Measurements from ENCODE around the gene CCL7.

DNA sequence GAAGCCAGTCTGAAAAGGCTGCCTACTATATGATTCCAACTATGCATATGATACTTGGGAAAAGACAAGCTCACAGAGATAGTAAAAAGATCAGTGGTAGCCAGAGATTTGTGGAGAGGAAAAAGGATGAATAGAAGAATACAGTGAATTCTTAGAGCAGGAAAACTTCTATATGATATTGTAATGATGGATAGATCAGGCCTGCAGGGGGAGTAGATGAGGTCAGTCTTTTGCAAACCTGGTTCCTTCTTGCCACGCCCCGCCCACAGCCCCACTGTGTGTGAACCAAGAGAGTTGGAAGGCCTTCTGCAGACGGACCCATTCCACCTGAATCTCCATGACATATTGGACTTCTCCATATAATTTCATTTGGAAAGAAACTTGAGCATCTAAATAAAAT, 48.5 kb downstream of the CCL7 start:
- TF ChIP-seq, protein P1, sequence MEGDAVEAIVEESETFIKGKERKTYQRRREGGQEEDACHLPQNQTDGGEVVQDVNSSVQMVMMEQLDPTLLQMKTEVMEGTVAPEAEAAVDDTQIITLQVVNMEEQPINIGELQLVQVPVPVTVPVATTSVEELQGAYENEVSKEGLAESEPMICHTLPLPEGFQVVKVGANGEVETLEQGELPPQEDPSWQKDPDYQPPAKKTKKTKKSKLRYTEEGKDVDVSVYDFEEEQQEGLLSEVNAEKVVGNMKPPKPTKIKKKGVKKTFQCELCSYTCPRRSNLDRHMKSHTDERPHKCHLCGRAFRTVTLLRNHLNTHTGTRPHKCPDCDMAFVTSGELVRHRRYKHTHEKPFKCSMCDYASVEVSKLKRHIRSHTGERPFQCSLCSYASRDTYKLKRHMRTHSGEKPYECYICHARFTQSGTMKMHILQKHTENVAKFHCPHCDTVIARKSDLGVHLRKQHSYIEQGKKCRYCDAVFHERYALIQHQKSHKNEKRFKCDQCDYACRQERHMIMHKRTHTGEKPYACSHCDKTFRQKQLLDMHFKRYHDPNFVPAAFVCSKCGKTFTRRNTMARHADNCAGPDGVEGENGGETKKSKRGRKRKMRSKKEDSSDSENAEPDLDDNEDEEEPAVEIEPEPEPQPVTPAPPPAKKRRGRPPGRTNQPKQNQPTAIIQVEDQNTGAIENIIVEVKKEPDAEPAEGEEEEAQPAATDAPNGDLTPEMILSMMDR (IDR thresholded peaks at IDR 0.05) = peak; percentile 28
- TF ChIP-seq ZFX (IDR thresholded peaks at IDR 0.05; ENCODE audit: borderline replicate concordance) = no peak
